Liver (tissue), 9 donors: ENCODE results near the gene ZFP57. TPM values are rescaled to one million over a fixed set of nuclear protein-coding genes. Genes with fewer than 3 reads are reported as not detected.

Experiments used
- DNase-seq: peaks from one replicate; pipeline ENCODE4 v3.0.0-alpha.2; 2017; ENCODE audit warnings: low spot score
- H3K27ac ChIP-seq, 2 donors: one replicate each; pipeline ENCODE4 v1.7.0; 2013; ENCODE audit warnings: inconsistent platforms in 2 of 2, low read length in 2 of 2, control low read depth in 1 of 2, low read depth in 1 of 2, mild to moderate bottlenecking in 1 of 2
- H3K27me3 ChIP-seq, 4 donors: one replicate each; pipeline versions ENCODE4 v1.6.1 to v1.7.0; 2013; ENCODE audit warnings: low read length in 3 of 4, inconsistent platforms in 1 of 4, mild to moderate bottlenecking in 1 of 4, moderate library complexity in 1 of 4; ENCODE audit not compliant: control insufficient read depth in 4 of 4, insufficient read depth in 4 of 4
- H3K36me3 ChIP-seq, 4 donors: one replicate each; pipeline versions ENCODE4 v1.6.1 to v1.7.0; 2013; ENCODE audit warnings: low read length in 3 of 4, mild to moderate bottlenecking in 3 of 4, low read depth in 1 of 4, moderate library complexity in 1 of 4; ENCODE audit not compliant: control insufficient read depth in 4 of 4, insufficient read depth in 3 of 4
- H3K4me1 ChIP-seq, 4 donors: one replicate each; pipeline versions ENCODE4 v1.6.1 to v1.7.0; 2013; ENCODE audit warnings: low read length in 3 of 4, mild to moderate bottlenecking in 3 of 4, moderate library complexity in 1 of 4; ENCODE audit not compliant: control insufficient read depth in 4 of 4, insufficient read depth in 4 of 4
- H3K4me3 ChIP-seq, 3 donors: one replicate each; pipeline versions ENCODE4 v1.6.1 to v1.7.0; 2013; ENCODE audit warnings: low read length in 3 of 3, control low read depth in 1 of 3, low read depth in 1 of 3, mild to moderate bottlenecking in 1 of 3
- H3K9ac ChIP-seq, 2 donors: one replicate each; pipeline ENCODE4 v1.7.0; 2013; ENCODE audit warnings: low read length in 2 of 2, mild to moderate bottlenecking in 2 of 2, moderate library complexity in 2 of 2, control low read depth in 1 of 2, low read depth in 1 of 2
- H3K9me3 ChIP-seq, 4 donors: one replicate each; pipeline versions ENCODE4 v1.6.1 to v1.7.0; 2013; ENCODE audit warnings: low read length in 3 of 4; ENCODE audit not compliant: control insufficient read depth in 4 of 4
- CTCF ChIP-seq: fragments of 150-350 bp; IDR thresholded peaks from 2 replicates; pipeline ENCODE4 v1.5.1; 2017; ENCODE audit warnings: improper control_type of control experiment, low read depth, low read length; ENCODE audit not compliant: missing input control
- EGR1 ChIP-seq, 2 donors: IDR thresholded peaks; 2 replicates each; pipeline ENCODE4 v1.6.1; 2016 to 2018; ENCODE audit warnings: antibody characterized with exemption in 2 of 2, low read depth in 2 of 2
- FOXA1 ChIP-seq: IDR thresholded peaks from 2 replicates; pipeline ENCODE4 v1.6.1; 2016; ENCODE audit warnings: antibody characterized with exemption
- FOXA2 ChIP-seq: IDR thresholded peaks from 2 replicates; pipeline ENCODE4 v1.6.1; 2016; ENCODE audit warnings: antibody characterized with exemption
- GABPA ChIP-seq, 2 donors: IDR thresholded peaks in 1 of 2; conservative IDR thresholded peaks in 1 of 2; 2 replicates each; pipeline ENCODE4 v1.6.1; 2016; ENCODE audit warnings: antibody characterized with exemption in 2 of 2, mild to moderate bottlenecking in 1 of 2, moderate library complexity in 1 of 2
- HNF4A ChIP-seq, 2 donors: conservative IDR thresholded peaks; 2 replicates each; pipeline ENCODE4 v1.6.1; 2016; ENCODE audit warnings: antibody characterized with exemption in 2 of 2, mild to moderate bottlenecking in 2 of 2
- HNF4G ChIP-seq: IDR thresholded peaks from 2 replicates; pipeline ENCODE4 v1.6.1; 2016; ENCODE audit warnings: antibody characterized with exemption
- JUND ChIP-seq, 2 donors: IDR thresholded peaks; 2 replicates each; pipeline ENCODE4 v1.6.1; 2016; ENCODE audit warnings: antibody characterized with exemption in 2 of 2
- NR2F2 ChIP-seq: IDR thresholded peaks from 2 replicates; pipeline ENCODE4 v1.6.1; 2016; ENCODE audit warnings: antibody characterized with exemption
- RAD21 ChIP-seq, 2 donors: IDR thresholded peaks; 2 replicates each; pipeline ENCODE4 v1.6.1; 2016; ENCODE audit warnings: antibody characterized with exemption in 2 of 2, mild to moderate bottlenecking in 2 of 2
- RXRA ChIP-seq, 2 donors: IDR thresholded peaks; 2 replicates each; pipeline ENCODE4 v1.6.1; 2017 to 2018; ENCODE audit warnings: antibody characterized with exemption in 2 of 2, mild to moderate bottlenecking in 1 of 2
- SP1 ChIP-seq: IDR thresholded peaks from 2 replicates; pipeline ENCODE4 v1.6.1; 2018; ENCODE audit warnings: antibody characterized with exemption, mild to moderate bottlenecking
- TAF1 ChIP-seq: conservative IDR thresholded peaks from 2 replicates; pipeline ENCODE4 v1.6.1; 2016; ENCODE audit warnings: antibody characterized with exemption, mild to moderate bottlenecking
- YY1 ChIP-seq: IDR thresholded peaks from 2 replicates; pipeline ENCODE4 v1.6.1; 2016; ENCODE audit warnings: antibody characterized with exemption, mild to moderate bottlenecking
- WGBS: extraction: QIAGEN DNeasy Blood & Tissue Kit; methylation state at CpG from one replicate; pipeline ENCODE4 v1.1.7; 2013; 5-methylcytosine and 5-hydroxymethylcytosine counted together
- polyA plus RNA-seq, 2 donors: library from polyadenylated mRNA; stranded (reverse) in 1 of 2; unstranded in 1 of 2; fragments of 200-250 nt in 1 of 2; fragments of >200 nt in 1 of 2; fragmentation: Nextera tagmentation in 1 of 2; extraction: Ambion mirVana in 1 of 2; gene quantifications; one replicate each; pipeline versions ENCODE4 v1.2.1 to v1.2.3, GENCODE V29; 2013 to 2015
- total RNA-seq, 2 donors: library from RNA; depleted of rRNA; stranded (reverse); fragments of >200 nt; gene quantifications; one replicate each; pipeline ENCODE4 v1.2.3, GENCODE V29; 2014
- TF ChIP-seq, protein P1 (sequence below): IDR thresholded peaks from 2 replicates; pipeline ENCODE4 v1.6.1; 2016; ENCODE audit warnings: antibody characterized with exemption
- TF ChIP-seq, protein P2 (sequence below): IDR thresholded peaks from 2 replicates; pipeline ENCODE4 v1.6.1; 2016; ENCODE audit warnings: antibody characterized with exemption
- TF ChIP-seq, protein P3 (sequence below): IDR thresholded peaks from 2 replicates; pipeline ENCODE4 v1.6.1; 2016; ENCODE audit warnings: antibody characterized with exemption
- TF ChIP-seq, protein P4 (sequence below): IDR thresholded peaks from 2 replicates; pipeline ENCODE4 v1.6.1; 2016; ENCODE audit warnings: antibody characterized with exemption, mild to moderate bottlenecking
- donor health status: healthy.
- donor health status: healthy.
- donor health status: healthy.
- donor health status: healthy.
- donor health status: healthy.

Gene ZFP57
- total and polyA plus RNA-seq, 4 donors, result not detected

DNA sequence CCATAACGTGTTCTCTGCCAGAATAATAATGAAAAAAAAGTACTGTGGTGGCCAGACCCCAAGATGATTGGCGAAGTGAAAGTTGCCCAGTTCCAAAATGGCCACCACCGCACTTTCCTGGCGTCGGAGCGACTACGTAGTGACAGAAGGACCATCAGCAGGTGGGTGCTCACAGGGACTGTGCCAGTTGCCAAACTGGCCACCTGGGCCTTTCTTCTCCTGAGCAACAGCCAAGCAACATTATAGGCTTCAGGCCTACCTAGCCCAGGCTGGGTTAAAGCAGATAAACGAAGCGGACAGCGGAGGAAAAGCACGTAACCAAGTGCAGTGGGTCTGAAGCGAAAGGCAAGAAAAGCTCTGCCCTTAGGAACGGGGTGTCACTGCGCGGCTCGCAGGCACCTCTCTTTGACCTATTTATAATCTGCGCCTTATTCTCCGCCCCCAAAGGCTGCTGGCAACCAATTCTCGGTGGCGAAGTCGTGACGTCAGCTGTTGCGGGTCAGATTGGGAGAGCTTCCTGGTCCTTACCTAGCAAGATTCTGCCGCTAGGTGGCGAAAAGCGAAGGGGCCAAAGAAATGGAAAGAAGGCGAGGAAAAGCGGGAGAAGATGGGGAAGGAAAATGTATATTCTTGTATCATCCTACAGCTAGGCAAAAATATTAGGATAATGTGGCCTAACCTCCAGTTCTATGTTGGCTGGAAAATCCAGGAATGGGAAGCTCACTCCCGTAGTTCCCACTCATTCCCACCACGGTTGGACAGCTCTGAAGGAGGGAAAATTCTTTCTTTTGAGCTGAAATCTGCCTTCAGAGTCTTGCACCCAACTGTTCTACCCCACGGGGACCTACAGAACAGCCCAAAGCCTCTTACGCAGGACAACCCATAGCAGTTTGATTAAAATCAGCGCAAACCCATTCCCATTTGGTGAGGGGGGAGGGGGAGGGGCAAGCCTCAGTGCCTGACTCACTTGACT, 31.0 kb downstream of the ZFP57 start:
- no peaks in the 10 kb centered on the region for H3K36me3 ChIP-seq
- peak overlapping the region; percentile 48 to 73 (median 72) for H3K4me3 ChIP-seq

More for the DNA sequence above, 31.0 kb downstream of the ZFP57 start:
- peak; percentile 99 for TF ChIP-seq YY1
- TF ChIP-seq RXRA (IDR thresholded peaks at IDR 0.05), result peak; percentile 52 to 65
- TF ChIP-seq EGR1 (IDR thresholded peaks at IDR 0.05; ENCODE audit: low read depth in 2 of 2), result no peak
- TF ChIP-seq, protein P1, sequence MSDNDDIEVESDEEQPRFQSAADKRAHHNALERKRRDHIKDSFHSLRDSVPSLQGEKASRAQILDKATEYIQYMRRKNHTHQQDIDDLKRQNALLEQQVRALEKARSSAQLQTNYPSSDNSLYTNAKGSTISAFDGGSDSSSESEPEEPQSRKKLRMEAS, result peak; percentile 53
- TF ChIP-seq HNF4A (conservative IDR thresholded peaks at IDR 0.05), result peak in 1 of 2 donors; percentile 28
- TF ChIP-seq FOXA1, result no peak
- no peak for TF ChIP-seq GABPA (IDR thresholded peaks at IDR 0.05 in 1 of 2, conservative IDR thresholded peaks at IDR 0.05 in 1 of 2)
- peak; percentile 65 for TF ChIP-seq NR2F2
- peak; percentile 95 for TF ChIP-seq CTCF
- TF ChIP-seq, protein P2, sequence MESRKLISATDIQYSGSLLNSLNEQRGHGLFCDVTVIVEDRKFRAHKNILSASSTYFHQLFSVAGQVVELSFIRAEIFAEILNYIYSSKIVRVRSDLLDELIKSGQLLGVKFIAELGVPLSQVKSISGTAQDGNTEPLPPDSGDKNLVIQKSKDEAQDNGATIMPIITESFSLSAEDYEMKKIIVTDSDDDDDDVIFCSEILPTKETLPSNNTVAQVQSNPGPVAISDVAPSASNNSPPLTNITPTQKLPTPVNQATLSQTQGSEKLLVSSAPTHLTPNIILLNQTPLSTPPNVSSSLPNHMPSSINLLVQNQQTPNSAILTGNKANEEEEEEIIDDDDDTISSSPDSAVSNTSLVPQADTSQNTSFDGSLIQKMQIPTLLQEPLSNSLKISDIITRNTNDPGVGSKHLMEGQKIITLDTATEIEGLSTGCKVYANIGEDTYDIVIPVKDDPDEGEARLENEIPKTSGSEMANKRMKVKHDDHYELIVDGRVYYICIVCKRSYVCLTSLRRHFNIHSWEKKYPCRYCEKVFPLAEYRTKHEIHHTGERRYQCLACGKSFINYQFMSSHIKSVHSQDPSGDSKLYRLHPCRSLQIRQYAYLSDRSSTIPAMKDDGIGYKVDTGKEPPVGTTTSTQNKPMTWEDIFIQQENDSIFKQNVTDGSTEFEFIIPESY, result peak; percentile 10
- peak; percentile 71 for TF ChIP-seq SP1
- TF ChIP-seq HNF4G, result no peak
- TF ChIP-seq, protein P3, sequence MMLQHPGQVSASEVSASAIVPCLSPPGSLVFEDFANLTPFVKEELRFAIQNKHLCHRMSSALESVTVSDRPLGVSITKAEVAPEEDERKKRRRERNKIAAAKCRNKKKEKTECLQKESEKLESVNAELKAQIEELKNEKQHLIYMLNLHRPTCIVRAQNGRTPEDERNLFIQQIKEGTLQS, result no peak
- peak in 1 of 2 donors; percentile 36 for TF ChIP-seq JUND (IDR thresholded peaks at IDR 0.05)
- peak; percentile 82 for TF ChIP-seq TAF1
- TF ChIP-seq RAD21 (IDR thresholded peaks at IDR 0.05), result peak; percentile 46 to 63
- TF ChIP-seq FOXA2, result no peak
- TF ChIP-seq, protein P4, sequence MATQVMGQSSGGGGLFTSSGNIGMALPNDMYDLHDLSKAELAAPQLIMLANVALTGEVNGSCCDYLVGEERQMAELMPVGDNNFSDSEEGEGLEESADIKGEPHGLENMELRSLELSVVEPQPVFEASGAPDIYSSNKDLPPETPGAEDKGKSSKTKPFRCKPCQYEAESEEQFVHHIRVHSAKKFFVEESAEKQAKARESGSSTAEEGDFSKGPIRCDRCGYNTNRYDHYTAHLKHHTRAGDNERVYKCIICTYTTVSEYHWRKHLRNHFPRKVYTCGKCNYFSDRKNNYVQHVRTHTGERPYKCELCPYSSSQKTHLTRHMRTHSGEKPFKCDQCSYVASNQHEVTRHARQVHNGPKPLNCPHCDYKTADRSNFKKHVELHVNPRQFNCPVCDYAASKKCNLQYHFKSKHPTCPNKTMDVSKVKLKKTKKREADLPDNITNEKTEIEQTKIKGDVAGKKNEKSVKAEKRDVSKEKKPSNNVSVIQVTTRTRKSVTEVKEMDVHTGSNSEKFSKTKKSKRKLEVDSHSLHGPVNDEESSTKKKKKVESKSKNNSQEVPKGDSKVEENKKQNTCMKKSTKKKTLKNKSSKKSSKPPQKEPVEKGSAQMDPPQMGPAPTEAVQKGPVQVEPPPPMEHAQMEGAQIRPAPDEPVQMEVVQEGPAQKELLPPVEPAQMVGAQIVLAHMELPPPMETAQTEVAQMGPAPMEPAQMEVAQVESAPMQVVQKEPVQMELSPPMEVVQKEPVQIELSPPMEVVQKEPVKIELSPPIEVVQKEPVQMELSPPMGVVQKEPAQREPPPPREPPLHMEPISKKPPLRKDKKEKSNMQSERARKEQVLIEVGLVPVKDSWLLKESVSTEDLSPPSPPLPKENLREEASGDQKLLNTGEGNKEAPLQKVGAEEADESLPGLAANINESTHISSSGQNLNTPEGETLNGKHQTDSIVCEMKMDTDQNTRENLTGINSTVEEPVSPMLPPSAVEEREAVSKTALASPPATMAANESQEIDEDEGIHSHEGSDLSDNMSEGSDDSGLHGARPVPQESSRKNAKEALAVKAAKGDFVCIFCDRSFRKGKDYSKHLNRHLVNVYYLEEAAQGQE, result peak; percentile 92
- Histone ChIP-seq H3K9ac (peak overlapping the region; percentile 88 to 92), H3K27me3 (no peaks in the 10 kb centered on the region), H3K4me1 (peaks cover 0 to 4% (median 3%) of the 10 kb centered on the region in 4 donors), H3K9me3 (no peaks in the 10 kb centered on the region), H3K27ac (peak overlapping the region; percentile 95 to 96)
- peak; percentile 98 for DNase-seq
- 5% methylated on average over 33 of the region's 33 CpGs for WGBS
